Measurements from ENCODE around the gene CD68. TPM values are rescaled to one million over a fixed set of nuclear protein-coding genes. Genes with fewer than 3 reads are reported as not detected.
A peak's percentile ranks its signal among the peaks of the same experiment; 100 is the strongest.

Gene CD68
- total RNA-seq, 2 donors from 2014 or later, result 37.7 to 56.6 TPM

- intact Hi-C loops (cut with DNase I), result no loop called here
- TF ChIP-seq CTCF (IDR thresholded peaks at IDR 0.05), result no peak
- H3K4me1 ChIP-seq, result peaks cover 12% of the 10 kb centered on the region
Measured at GRCh38 chr17:7573324-7574080, 5.9 kb upstream of the CD68 start.

GRCh38 chr17:7574176-7574953 is 5.1 kb upstream of the CD68 start:
- intact Hi-C loops (cut with DNase I), result no loop called here
- Histone ChIP-seq H3K4me1 (peaks cover 12% of the 10 kb centered on the region), H3K4me3 (peak overlapping the region; percentile 97), H3K9me3 (no peaks in the 10 kb centered on the region), H3K27me3 (no peaks in the 10 kb centered on the region), H3K36me3 (peaks cover 29% of the 10 kb centered on the region), H3K27ac (peak overlapping the region; percentile 98), H3K9ac (ENCODE audit: low read depth in 2 of 2, low read length in 2 of 2) (peak overlapping the region; percentile 51 to 99)
- DNase-seq, result no peak
- TF ChIP-seq CTCF (IDR thresholded peaks at IDR 0.05), result no peak

More at GRCh38 chr17:7573324-7574080, 5.9 kb upstream of the CD68 start:
- H3K27ac ChIP-seq, result peak overlapping the region; percentile 98
- no peaks in the 10 kb centered on the region for H3K9me3 ChIP-seq
- DNase-seq, result peak; percentile 88
- H3K36me3 ChIP-seq, result peaks cover 29% of the 10 kb centered on the region
- H3K27me3 ChIP-seq, result no peaks in the 10 kb centered on the region
- peak overlapping the region; percentile 97 for H3K4me3 ChIP-seq
- H3K9ac ChIP-seq (ENCODE audit: low read depth in 2 of 2, low read length in 2 of 2), result peak overlapping the region; percentile 99

GRCh38 chr17:7575481-7575883 is 4.0 kb upstream of the CD68 start:
- Histone ChIP-seq H3K9ac (ENCODE audit: low read depth in 2 of 2, low read length in 2 of 2) (peak overlapping the region in 1 of 2 donors; percentile 0), H3K4me1 (peaks cover 12% of the 10 kb centered on the region), H3K4me3 (no peak overlapping the region), H3K9me3 (no peaks in the 10 kb centered on the region), H3K27me3 (no peaks in the 10 kb centered on the region), H3K27ac (no peak overlapping the region), H3K36me3 (peaks cover 29% of the 10 kb centered on the region)
- no peak for TF ChIP-seq CTCF (IDR thresholded peaks at IDR 0.05)
- intact Hi-C loops (cut with DNase I), result no loop called here
- DNase-seq, result no peak

- H3K4me3 ChIP-seq, result no peak overlapping the region
Measured at GRCh38 chr17:7575959-7576358, 3.5 kb upstream of the CD68 start.

More at GRCh38 chr17:7575959-7576358, 3.5 kb upstream of the CD68 start:
- H3K4me1 ChIP-seq, result peaks cover 12% of the 10 kb centered on the region
- no peaks in the 10 kb centered on the region for H3K9me3 ChIP-seq
- H3K27me3 ChIP-seq, result no peaks in the 10 kb centered on the region
- intact Hi-C loops (cut with DNase I), result no loop called here
- no peak for TF ChIP-seq CTCF (IDR thresholded peaks at IDR 0.05)
- H3K9ac ChIP-seq (ENCODE audit: low read depth in 2 of 2, low read length in 2 of 2), result no peak overlapping the region
- no peak for DNase-seq
- no peak overlapping the region for H3K27ac ChIP-seq
- H3K36me3 ChIP-seq, result peaks cover 29% of the 10 kb centered on the region
